ENCODE data around the gene TLL2.

GRCh38 chr10:96410296-96410695 is 103.4 kb downstream of the TLL2 start:
- no peak for TF ChIP-seq EZH2 (IDR thresholded peaks at IDR 0.05)
- TF ChIP-seq POLR2AphosphoS5 (IDR thresholded peaks at IDR 0.05; ENCODE audit: borderline replicate concordance, low read depth, low read length) = no peak
